K562 (cell line): ENCODE data around the gene SETD3.

Source experiments
- ELF4 ChIP-seq: fragments of 450-650 bp; formaldehyde crosslinking; IDR thresholded peaks from 2 replicates; pipeline ENCODE4 v1.4.0; 2022; ENCODE audit warnings: missing genetic modification characterization
- EWSR1 ChIP-seq: fragments of 450-650 bp; IDR thresholded peaks from 2 replicates; pipeline ENCODE4 v1.6.1; 2018; ENCODE audit warnings: borderline replicate concordance, mild to moderate bottlenecking, low read depth, moderate library complexity; ENCODE audit not compliant: partially characterized antibody
- EZH2 ChIP-seq: IDR thresholded peaks from 2 replicates; pipeline ENCODE4 v1.6.1; 2012; ENCODE audit warnings: low read depth, mild to moderate bottlenecking, inconsistent platforms, low read length, borderline replicate concordance
- FOXJ2 ChIP-seq: fragments of 200-800 bp; sonication (Bioruptor generic); IDR thresholded peaks from 2 replicates; pipeline ENCODE4 v1.6.1; 2016; ENCODE audit warnings: missing genetic modification characterization, missing compliant biosample characterization
- TAF1 ChIP-seq: IDR thresholded peaks from 2 replicates; pipeline ENCODE4 v1.6.1; 2011; ENCODE audit warnings: mild to moderate bottlenecking, low read length, moderate library complexity; ENCODE audit not compliant: insufficient read depth, control insufficient read depth, severe bottlenecking; ENCODE audit errors: extremely low read depth
- ZNF23 ChIP-seq: fragments of 250-450 bp; sonication (Bioruptor Pico); IDR thresholded peaks from 2 replicates; pipeline ENCODE4 v1.4.0; 2020; ENCODE audit warnings: mild to moderate bottlenecking
- ZNF274 ChIP-seq: IDR thresholded peaks from 2 replicates; pipeline ENCODE4 v1.6.1; 2011; ENCODE audit warnings: low read depth, mild to moderate bottlenecking, low read length, moderate library complexity, borderline replicate concordance
- ZNF766 ChIP-seq: fragments of 200-800 bp; sonication (Bioruptor generic); conservative IDR thresholded peaks from 2 replicates; pipeline ENCODE4 v1.6.1; 2016; ENCODE audit warnings: missing genetic modification characterization, missing compliant biosample characterization
- ZNF778 ChIP-seq: fragments of 450-650 bp; formaldehyde crosslinking; IDR thresholded peaks from 2 replicates; pipeline ENCODE4 v1.4.0; 2020; ENCODE audit warnings: mild to moderate bottlenecking, moderate library complexity

DNA sequence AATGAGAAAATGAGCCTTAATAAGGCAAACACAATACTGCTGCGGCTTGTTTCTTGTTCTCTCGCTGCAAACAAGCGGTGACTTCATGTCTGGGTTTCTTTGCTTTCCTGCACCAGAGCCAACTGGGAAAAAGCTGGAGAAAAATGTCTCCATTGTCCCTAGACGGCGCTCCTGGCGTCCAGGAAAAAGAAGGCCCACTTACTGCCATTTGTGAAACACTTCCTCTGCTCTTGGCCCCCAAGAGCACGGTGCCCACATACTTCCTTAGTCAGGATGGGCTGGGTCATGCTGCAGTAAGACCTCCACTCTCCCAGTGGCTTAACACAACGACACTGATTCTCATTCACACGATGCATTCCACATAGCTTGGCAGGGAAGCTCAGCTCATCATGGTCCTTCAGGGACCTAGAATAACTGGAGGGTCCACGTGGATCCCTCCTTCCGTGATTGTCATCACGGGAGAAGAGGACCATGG lies 122.7 kb downstream of the SETD3 start:
- TF ChIP-seq EWSR1, result no peak
- TF ChIP-seq FOXJ2 (tag), result no peak
- no peak for TF ChIP-seq ZNF766
- TF ChIP-seq ZNF778 (CRISPR knock-in tag), result no peak
- TF ChIP-seq ZNF274, result no peak
- TF ChIP-seq ELF4 (CRISPR knock-in tag), result no peak
- TF ChIP-seq ZNF23 (CRISPR knock-in tag), result no peak
- no peak for TF ChIP-seq EZH2
- TF ChIP-seq TAF1, result no peak
